GM12891 (cell line): ENCODE results near the gene SYNDIG1.

Source experiments
- POLR2A ChIP-seq: IDR thresholded peaks from 2 replicates; pipeline ENCODE4 v1.6.1; 2011; ENCODE audit warnings: low read depth, low read length, control low read depth
- POLR2AphosphoS5 ChIP-seq: IDR thresholded peaks from 2 replicates; pipeline ENCODE4 v1.6.1; 2011; ENCODE audit warnings: low read depth, low read length, control low read depth
- POU2F2 ChIP-seq: IDR thresholded peaks from 2 replicates; pipeline ENCODE4 v1.6.1; 2011; ENCODE audit warnings: low read depth, mild to moderate bottlenecking, control low read depth, low read length, moderate library complexity
- SPI1 ChIP-seq: IDR thresholded peaks from 2 replicates; pipeline ENCODE4 v1.6.1; 2011; ENCODE audit warnings: low read depth, low read length, control low read depth
- TAF1 ChIP-seq: IDR thresholded peaks from 2 replicates; pipeline ENCODE4 v1.6.1; 2011; ENCODE audit warnings: low read depth, low read length, control low read depth

GRCh38 chr20:24640276-24640675 lies 170.8 kb downstream of the SYNDIG1 start:
- no peak for TF ChIP-seq POLR2A
- TF ChIP-seq POLR2AphosphoS5, result no peak
- no peak for TF ChIP-seq TAF1
- TF ChIP-seq SPI1, result no peak
- no peak for TF ChIP-seq POU2F2
